ENCODE data around the gene NPAS3. TPM values are rescaled to one million over a fixed set of nuclear protein-coding genes. Genes with fewer than 3 reads are reported as not detected.

Gene NPAS3
- total RNA-seq, 1 donor from 2014 or later, result 6.1 TPM

DNA sequence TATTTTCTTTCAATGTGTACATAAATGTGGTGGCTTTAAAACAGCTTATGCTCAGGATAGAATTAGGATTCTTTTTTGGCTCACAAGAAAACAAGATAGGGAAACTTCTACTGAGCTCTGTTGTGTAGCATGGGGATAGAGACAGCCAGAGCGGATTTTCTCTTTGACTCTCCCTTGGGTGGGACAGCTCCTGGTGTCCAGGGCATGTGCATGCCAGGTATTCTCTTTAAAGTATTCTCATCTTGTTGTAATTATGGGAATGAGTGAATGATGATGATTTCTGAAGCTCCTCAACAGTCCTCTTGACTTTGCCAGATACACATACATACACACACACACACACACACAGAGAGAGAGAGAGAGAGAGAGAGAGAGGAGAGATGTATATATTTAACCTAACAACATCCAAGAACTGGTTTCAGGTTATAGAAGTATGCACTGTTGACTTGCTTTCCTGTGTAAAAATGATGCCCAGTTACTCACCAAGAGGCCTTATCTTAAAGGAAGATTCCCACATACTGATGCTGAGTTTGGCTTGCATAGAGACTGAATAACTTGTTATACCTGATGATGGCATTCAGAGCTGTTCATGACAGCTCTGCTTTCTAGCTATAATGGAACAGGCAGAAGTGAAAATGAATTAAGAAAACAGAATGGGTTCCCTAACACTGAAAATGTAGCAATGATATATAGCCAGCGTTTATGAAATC is 624.7 kb downstream of the NPAS3 start:
- H3K9me3 Mint-ChIP-seq (ENCODE audit: low read depth), result no peaks in the 10 kb centered on the region
- H3K36me3 Mint-ChIP-seq (ENCODE audit: insufficient read depth), result no peaks in the 10 kb centered on the region
- no peak for DNase-seq (ENCODE audit: low spot score, unreplicated experiment)
- no peak overlapping the region for H3K27ac Mint-ChIP-seq
- H3K4me1 Mint-ChIP-seq (ENCODE audit: low read depth), result peaks cover 8% of the 10 kb centered on the region
- TF ChIP-seq, protein P1, sequence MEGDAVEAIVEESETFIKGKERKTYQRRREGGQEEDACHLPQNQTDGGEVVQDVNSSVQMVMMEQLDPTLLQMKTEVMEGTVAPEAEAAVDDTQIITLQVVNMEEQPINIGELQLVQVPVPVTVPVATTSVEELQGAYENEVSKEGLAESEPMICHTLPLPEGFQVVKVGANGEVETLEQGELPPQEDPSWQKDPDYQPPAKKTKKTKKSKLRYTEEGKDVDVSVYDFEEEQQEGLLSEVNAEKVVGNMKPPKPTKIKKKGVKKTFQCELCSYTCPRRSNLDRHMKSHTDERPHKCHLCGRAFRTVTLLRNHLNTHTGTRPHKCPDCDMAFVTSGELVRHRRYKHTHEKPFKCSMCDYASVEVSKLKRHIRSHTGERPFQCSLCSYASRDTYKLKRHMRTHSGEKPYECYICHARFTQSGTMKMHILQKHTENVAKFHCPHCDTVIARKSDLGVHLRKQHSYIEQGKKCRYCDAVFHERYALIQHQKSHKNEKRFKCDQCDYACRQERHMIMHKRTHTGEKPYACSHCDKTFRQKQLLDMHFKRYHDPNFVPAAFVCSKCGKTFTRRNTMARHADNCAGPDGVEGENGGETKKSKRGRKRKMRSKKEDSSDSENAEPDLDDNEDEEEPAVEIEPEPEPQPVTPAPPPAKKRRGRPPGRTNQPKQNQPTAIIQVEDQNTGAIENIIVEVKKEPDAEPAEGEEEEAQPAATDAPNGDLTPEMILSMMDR (IDR thresholded peaks at IDR 0.05; ENCODE audit: unreplicated experiment), result no peak
- H3K4me3 Mint-ChIP-seq (ENCODE audit: low read depth), result no peak overlapping the region
- peaks cover 3% of the 10 kb centered on the region for H3K27me3 Mint-ChIP-seq

DNA sequence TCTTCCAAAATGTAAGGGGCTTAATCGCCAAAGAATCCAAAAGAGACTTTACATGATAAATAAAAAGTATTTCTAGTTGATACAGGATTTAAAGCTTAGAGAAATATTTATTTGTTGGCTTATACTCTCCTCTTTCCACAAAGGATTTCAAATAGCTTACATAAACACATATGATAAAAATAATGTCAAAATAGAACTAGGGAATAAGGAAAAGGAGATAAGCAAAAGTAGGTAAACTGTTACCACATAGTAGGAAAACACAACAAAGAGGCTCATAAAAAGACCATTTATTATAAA is 625.2 kb downstream of the NPAS3 start:
- TF ChIP-seq, protein P1 (IDR thresholded peaks at IDR 0.05; ENCODE audit: unreplicated experiment), result no peak
- no peaks in the 10 kb centered on the region for H3K36me3 Mint-ChIP-seq (ENCODE audit: insufficient read depth)
- no peaks in the 10 kb centered on the region for H3K9me3 Mint-ChIP-seq (ENCODE audit: low read depth)
- peaks cover 3% of the 10 kb centered on the region for H3K27me3 Mint-ChIP-seq
- H3K4me3 Mint-ChIP-seq (ENCODE audit: low read depth), result no peak overlapping the region
- no peak for DNase-seq (ENCODE audit: low spot score, unreplicated experiment)
- peaks cover 8% of the 10 kb centered on the region for H3K4me1 Mint-ChIP-seq (ENCODE audit: low read depth)
- H3K27ac Mint-ChIP-seq, result no peak overlapping the region

DNA sequence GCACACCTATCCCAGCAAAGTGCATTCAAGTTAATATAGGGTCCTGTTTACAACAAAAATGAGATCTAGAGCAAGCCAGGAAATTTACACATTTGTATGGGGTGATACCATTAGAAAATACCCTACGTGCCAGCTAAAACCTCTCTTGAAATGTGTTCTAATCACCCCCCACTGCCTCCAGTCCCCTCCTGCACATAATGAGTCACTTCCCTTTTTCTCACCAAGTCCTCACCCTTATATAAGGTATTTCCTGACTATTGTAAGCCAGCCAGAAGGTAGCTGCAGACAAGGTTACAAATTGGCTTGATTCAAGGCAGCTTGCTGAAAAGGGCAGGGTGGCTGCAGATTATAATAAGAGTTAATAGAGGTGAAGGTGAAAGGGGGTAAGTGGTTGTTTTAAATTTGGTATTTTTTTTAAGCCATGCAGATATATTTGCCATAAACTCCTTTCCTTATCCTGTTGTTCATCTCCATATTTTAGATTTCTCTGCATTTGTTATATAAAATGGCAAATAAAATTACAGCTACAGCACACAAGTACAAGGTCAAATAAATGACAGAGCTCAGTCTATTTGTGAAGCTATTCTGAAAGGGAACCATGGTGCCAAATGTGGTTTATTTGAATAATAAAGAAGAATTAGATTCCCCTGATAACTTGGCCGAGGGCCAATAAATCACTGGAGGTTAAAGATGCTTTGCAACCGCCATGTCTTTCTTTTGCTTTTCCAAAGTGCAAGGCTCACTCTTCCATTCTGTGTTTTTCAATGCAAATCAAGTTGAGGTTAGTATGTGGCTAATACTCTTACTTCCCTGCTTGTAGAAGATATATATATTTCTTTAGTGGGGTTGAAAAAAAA is 626.3 kb downstream of the NPAS3 start:
- Mint-ChIP-seq H3K9me3 (ENCODE audit: low read depth) (no peaks in the 10 kb centered on the region), H3K4me3 (ENCODE audit: low read depth) (no peak overlapping the region), H3K27me3 (peaks cover 3% of the 10 kb centered on the region), H3K4me1 (ENCODE audit: low read depth) (peaks cover 9% of the 10 kb centered on the region), H3K27ac (no peak overlapping the region), H3K36me3 (ENCODE audit: insufficient read depth) (no peaks in the 10 kb centered on the region)
- no peak for DNase-seq (ENCODE audit: low spot score, unreplicated experiment)
- TF ChIP-seq, protein P1 (IDR thresholded peaks at IDR 0.05; ENCODE audit: unreplicated experiment), result no peak

DNA sequence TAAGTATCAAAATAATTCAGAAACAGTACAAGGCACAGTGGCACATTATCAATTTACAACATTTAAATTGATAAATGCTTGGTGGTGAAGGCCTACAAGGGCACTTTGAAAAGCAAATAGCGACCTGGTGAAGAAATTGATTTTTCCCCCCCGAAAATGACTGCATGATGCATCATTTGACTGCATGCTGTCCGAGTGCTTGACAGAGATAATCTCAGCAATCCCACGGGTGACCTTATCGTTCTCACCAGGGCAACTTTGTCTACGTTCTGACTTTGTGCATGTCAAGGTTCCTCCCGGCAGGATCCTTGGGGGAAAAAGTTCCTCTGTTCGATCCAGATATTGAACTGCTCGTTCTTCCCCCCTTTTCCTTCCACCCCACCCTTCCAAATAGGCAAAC is 627.4 kb downstream of the NPAS3 start:
- Mint-ChIP-seq H3K4me1 (ENCODE audit: low read depth) (peaks cover 9% of the 10 kb centered on the region), H3K27me3 (peaks cover under 1% of the 10 kb centered on the region), H3K27ac (no peak overlapping the region), H3K4me3 (ENCODE audit: low read depth) (no peak overlapping the region), H3K9me3 (ENCODE audit: low read depth) (no peaks in the 10 kb centered on the region), H3K36me3 (ENCODE audit: insufficient read depth) (no peaks in the 10 kb centered on the region)
- no peak for DNase-seq (ENCODE audit: low spot score, unreplicated experiment)
- TF ChIP-seq, protein P1 (IDR thresholded peaks at IDR 0.05; ENCODE audit: unreplicated experiment), result no peak

DNA sequence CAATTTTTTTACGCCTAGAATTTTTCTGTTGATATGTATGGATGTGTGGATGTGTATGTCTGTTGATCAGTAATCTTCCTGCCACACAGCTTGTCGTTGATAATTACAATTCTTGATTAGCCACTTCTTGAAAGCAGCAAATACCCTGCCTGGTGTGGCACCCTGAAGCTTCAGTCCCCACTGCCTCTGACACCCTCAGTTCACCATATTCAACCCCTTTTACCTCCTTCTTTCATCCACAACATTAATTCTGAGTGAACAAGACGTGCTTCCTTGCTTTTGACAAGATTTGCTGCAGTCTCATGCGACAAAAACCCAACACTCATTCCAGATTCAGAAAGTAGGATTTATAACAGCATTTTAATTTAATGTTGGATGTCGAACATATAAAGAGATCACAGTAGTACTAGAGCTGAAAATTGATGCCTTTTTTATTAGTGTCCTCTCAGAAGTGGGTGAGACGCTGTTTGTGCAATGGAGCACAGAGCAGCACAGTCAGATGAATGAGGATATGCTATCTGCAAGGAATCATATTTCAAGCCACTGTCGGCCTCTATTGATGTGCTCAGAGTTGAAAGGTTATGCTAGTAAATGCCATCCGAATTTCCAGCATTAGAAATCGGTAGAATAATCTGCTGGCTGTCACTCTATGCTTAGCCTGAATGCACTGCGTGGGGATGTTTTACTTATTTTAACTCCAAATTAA is 628.5 kb downstream of the NPAS3 start:
- H3K27me3 Mint-ChIP-seq, result no peaks in the 10 kb centered on the region
- no peaks in the 10 kb centered on the region for H3K36me3 Mint-ChIP-seq (ENCODE audit: insufficient read depth)
- H3K9me3 Mint-ChIP-seq (ENCODE audit: low read depth), result no peaks in the 10 kb centered on the region
- no peak overlapping the region for H3K27ac Mint-ChIP-seq
- H3K4me3 Mint-ChIP-seq (ENCODE audit: low read depth), result no peak overlapping the region
- peaks cover 9% of the 10 kb centered on the region for H3K4me1 Mint-ChIP-seq (ENCODE audit: low read depth)
- DNase-seq (ENCODE audit: low spot score, unreplicated experiment), result no peak
- TF ChIP-seq, protein P1 (IDR thresholded peaks at IDR 0.05; ENCODE audit: unreplicated experiment), result no peak

Measured in progenitor cell of endocrine pancreas (in vitro differentiated cells).